ENCODE measurements around the gene GALNT10. TPM values are rescaled to one million over a fixed set of nuclear protein-coding genes. Genes with fewer than 3 reads are reported as not detected.

GALNT10 gene
- total and polyA plus RNA-seq, 2 experiments from 2014 or later = 3.2 to 12.9 TPM

- no peaks in the 10 kb centered on the region for H3K9me3 Mint-ChIP-seq
- no peaks in the 10 kb centered on the region for H3K4me1 ChIP-seq (ENCODE audit: insufficient read depth)
- no peak overlapping the region for H3K4me2 ChIP-seq
- H3K36me3 Mint-ChIP-seq (ENCODE audit: low read depth) = no peaks in the 10 kb centered on the region
- H3K36me3 ChIP-seq (ENCODE audit: insufficient read depth) = no peaks in the 10 kb centered on the region
- H3F3A ChIP-seq (replicated peaks; ENCODE audit: low read depth) = no peaks in the 10 kb centered on the region
- peaks cover 2% of the 10 kb centered on the region for H3K27me3 Mint-ChIP-seq (ENCODE audit: insufficient read depth, low read depth, poor library complexity)
- no peak for TF ChIP-seq ETS1 (IDR thresholded peaks at IDR 0.05)
- TF ChIP-seq, protein P1, sequence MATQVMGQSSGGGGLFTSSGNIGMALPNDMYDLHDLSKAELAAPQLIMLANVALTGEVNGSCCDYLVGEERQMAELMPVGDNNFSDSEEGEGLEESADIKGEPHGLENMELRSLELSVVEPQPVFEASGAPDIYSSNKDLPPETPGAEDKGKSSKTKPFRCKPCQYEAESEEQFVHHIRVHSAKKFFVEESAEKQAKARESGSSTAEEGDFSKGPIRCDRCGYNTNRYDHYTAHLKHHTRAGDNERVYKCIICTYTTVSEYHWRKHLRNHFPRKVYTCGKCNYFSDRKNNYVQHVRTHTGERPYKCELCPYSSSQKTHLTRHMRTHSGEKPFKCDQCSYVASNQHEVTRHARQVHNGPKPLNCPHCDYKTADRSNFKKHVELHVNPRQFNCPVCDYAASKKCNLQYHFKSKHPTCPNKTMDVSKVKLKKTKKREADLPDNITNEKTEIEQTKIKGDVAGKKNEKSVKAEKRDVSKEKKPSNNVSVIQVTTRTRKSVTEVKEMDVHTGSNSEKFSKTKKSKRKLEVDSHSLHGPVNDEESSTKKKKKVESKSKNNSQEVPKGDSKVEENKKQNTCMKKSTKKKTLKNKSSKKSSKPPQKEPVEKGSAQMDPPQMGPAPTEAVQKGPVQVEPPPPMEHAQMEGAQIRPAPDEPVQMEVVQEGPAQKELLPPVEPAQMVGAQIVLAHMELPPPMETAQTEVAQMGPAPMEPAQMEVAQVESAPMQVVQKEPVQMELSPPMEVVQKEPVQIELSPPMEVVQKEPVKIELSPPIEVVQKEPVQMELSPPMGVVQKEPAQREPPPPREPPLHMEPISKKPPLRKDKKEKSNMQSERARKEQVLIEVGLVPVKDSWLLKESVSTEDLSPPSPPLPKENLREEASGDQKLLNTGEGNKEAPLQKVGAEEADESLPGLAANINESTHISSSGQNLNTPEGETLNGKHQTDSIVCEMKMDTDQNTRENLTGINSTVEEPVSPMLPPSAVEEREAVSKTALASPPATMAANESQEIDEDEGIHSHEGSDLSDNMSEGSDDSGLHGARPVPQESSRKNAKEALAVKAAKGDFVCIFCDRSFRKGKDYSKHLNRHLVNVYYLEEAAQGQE (IDR thresholded peaks at IDR 0.05; ENCODE audit: unreplicated experiment) = no peak
- TF ChIP-seq EZH2phosphoT487 (IDR thresholded peaks at IDR 0.05; ENCODE audit: unreplicated experiment) = no peak
- no peak for TF ChIP-seq STAT1 (IDR thresholded peaks at IDR 0.05; ENCODE audit: unreplicated experiment)
- no peak for DNase-seq (ENCODE audit: low spot score)
- no peaks in the 10 kb centered on the region for H3K27me3 ChIP-seq (ENCODE audit: insufficient read depth)
- no peak overlapping the region for H3K4me3 ChIP-seq
- no peaks in the 10 kb centered on the region for H4K20me1 ChIP-seq (replicated peaks; ENCODE audit: insufficient read depth)
- no peak for ATAC-seq
- no peak overlapping the region for H3K27ac Mint-ChIP-seq
- H2AFZ ChIP-seq = no peak overlapping the region
- no peaks in the 10 kb centered on the region for H3K79me2 ChIP-seq (replicated peaks; ENCODE audit: insufficient read depth)
- no peak overlapping the region for H3K4me3 Mint-ChIP-seq
- no peaks in the 10 kb centered on the region for H3K9me2 ChIP-seq (ENCODE audit: insufficient read depth)
- no peak overlapping the region for H3K27ac ChIP-seq (ENCODE audit: low read depth)
- peaks cover 7% of the 10 kb centered on the region for H3K4me1 Mint-ChIP-seq
These were observed 144.0 kb downstream of the GALNT10 start for GRCh38 chr5:154334406-154335064.

DNA sequence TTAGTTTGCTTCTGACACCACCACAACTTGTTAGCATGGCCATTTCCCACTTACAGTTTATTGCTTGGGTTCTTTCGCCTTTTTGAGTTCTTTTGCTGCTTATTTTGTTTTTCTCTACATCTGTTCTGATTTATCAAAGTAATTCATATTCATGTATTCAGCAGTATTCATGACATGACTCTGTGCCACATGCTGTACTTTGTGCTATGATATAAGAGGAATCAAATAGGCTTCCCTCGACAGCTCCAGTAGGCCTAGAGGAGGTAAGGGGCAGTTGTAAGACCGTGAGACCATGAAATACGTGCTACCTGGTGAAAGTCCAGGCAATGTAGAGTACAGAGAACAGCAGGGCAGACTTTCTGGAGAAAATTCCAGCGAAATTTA lies 144.5 kb downstream of the GALNT10 start:
- H3F3A ChIP-seq (replicated peaks; ENCODE audit: low read depth) = no peaks in the 10 kb centered on the region
- Mint-ChIP-seq H3K4me3 (no peak overlapping the region), H3K4me1 (peaks cover 7% of the 10 kb centered on the region), H3K27me3 (ENCODE audit: insufficient read depth, low read depth, poor library complexity) (peaks cover 2% of the 10 kb centered on the region), H3K9me3 (no peaks in the 10 kb centered on the region), H3K27ac (no peak overlapping the region), H3K36me3 (ENCODE audit: low read depth) (no peaks in the 10 kb centered on the region)
- no peaks in the 10 kb centered on the region for H3K36me3 ChIP-seq (ENCODE audit: insufficient read depth)
- ATAC-seq (no peak), DNase-seq (ENCODE audit: low spot score) (no peak)
- H4K20me1 ChIP-seq (replicated peaks; ENCODE audit: insufficient read depth) = no peaks in the 10 kb centered on the region
- no peak overlapping the region for H3K4me2 ChIP-seq
- H3K9me2 ChIP-seq (ENCODE audit: insufficient read depth) = no peaks in the 10 kb centered on the region
- H3K4me1 ChIP-seq (ENCODE audit: insufficient read depth) = no peaks in the 10 kb centered on the region
- H3K27me3 ChIP-seq (ENCODE audit: insufficient read depth) = no peaks in the 10 kb centered on the region
- H3K79me2 ChIP-seq (replicated peaks; ENCODE audit: insufficient read depth) = no peaks in the 10 kb centered on the region
- no peak overlapping the region for H3K4me3 ChIP-seq
- H3K27ac ChIP-seq (ENCODE audit: low read depth) = no peak overlapping the region
- no peak overlapping the region for H2AFZ ChIP-seq
- TF ChIP-seq ZNF462 (CRISPR knock-in tag; IDR thresholded peaks at IDR 0.05) = no peak
- TF ChIP-seq POLR2AphosphoS5 (IDR thresholded peaks at IDR 0.05; ENCODE audit: low read depth) = no peak
- TF ChIP-seq CREB1 (CRISPR knock-in tag; IDR thresholded peaks at IDR 0.05; ENCODE audit: low read depth) = no peak
- no peak for TF ChIP-seq STAT1 (IDR thresholded peaks at IDR 0.05; ENCODE audit: unreplicated experiment)
- no peak for TF ChIP-seq ETS1 (IDR thresholded peaks at IDR 0.05)
- no peak for TF ChIP-seq JUNB (IDR thresholded peaks at IDR 0.05; ENCODE audit: unreplicated experiment)
- TF ChIP-seq ZNF331 (CRISPR knock-in tag; IDR thresholded peaks at IDR 0.05; ENCODE audit: low read depth) = no peak

Data from GM23338 (cell line).